ENCODE results near the gene GNG2. TPM values are rescaled to one million over a fixed set of nuclear protein-coding genes. Genes with fewer than 3 reads are reported as not detected.

The GNG2 gene
- total RNA-seq, 1 experiment from 2014 or later: 7.0 TPM

GRCh38 chr14:52000019-52000582 lies 139.7 kb downstream of the GNG2 start:
- H3K27ac ChIP-seq (ENCODE audit: insufficient read length, low read depth, low read length): no peak overlapping the region
- no peaks in the 10 kb centered on the region for H3K79me2 ChIP-seq (ENCODE audit: insufficient read depth, low read length)
- H3K23ac ChIP-seq (ENCODE audit: insufficient read length, low read depth, low read length): no peak overlapping the region
- H2BK5ac ChIP-seq (ENCODE audit: insufficient read length, low read length): no peak overlapping the region
- H2BK20ac ChIP-seq (ENCODE audit: low read depth, low read length, poor library complexity, severe bottlenecking): no peak overlapping the region
- H3K23me2 ChIP-seq (ENCODE audit: insufficient read length, low read depth, low read length, poor library complexity, severe bottlenecking): no peaks in the 10 kb centered on the region
- H3K4me1 Mint-ChIP-seq: peaks cover 5 to 7% of the 10 kb centered on the region in 2 experiments
- H2AK5ac ChIP-seq (ENCODE audit: insufficient read length, low read length): no peak overlapping the region
- no peak overlapping the region for H3K4me3 Mint-ChIP-seq
- no peak overlapping the region for H2AFZ ChIP-seq (ENCODE audit: low read length)
- H2BK12ac ChIP-seq (ENCODE audit: insufficient read length, low read depth, low read length): no peak overlapping the region
- no peaks in the 10 kb centered on the region for H4K20me1 ChIP-seq (ENCODE audit: control insufficient read depth, insufficient read depth, insufficient read length)
- no peak for TF ChIP-seq CTCF (conservative IDR thresholded peaks at IDR 0.05)
- no peak overlapping the region for H2BK120ac ChIP-seq (ENCODE audit: low read depth, low read length, poor library complexity, severe bottlenecking)
- H3K56ac ChIP-seq (ENCODE audit: insufficient read length, low read depth, low read length): no peak overlapping the region
- no peak overlapping the region for H2BK15ac ChIP-seq (ENCODE audit: low read depth, low read length)
- H4K5ac ChIP-seq (ENCODE audit: insufficient read length, low read depth, low read length): no peak overlapping the region
- H3K9ac ChIP-seq (ENCODE audit: extremely low read depth, insufficient read length, low read length): no peak overlapping the region
- no CpG with 5 or more reads among the region's 3 CpGs for WGBS (ENCODE audit: extremely low coverage, insufficient read length, low lambda C conversion rate)
- H3K18ac ChIP-seq (ENCODE audit: insufficient read length, low read depth, low read length): no peak overlapping the region
- H3T11ph ChIP-seq (ENCODE audit: low read length): no peak overlapping the region
- H3K14ac ChIP-seq (ENCODE audit: insufficient read depth, low read length): no peak overlapping the region
- no peak for DNase-seq
- no peak overlapping the region for H4K91ac ChIP-seq (ENCODE audit: insufficient read length, low read depth, low read length)
- H4K8ac ChIP-seq (replicated peaks; ENCODE audit: insufficient read length, low read depth, low read length): no peak overlapping the region
- H3K9me3 Mint-ChIP-seq: no peaks in the 10 kb centered on the region
- H3K9me3 ChIP-seq (ENCODE audit: control insufficient read depth, low read depth, low read length): no peaks in the 10 kb centered on the region
- no peak overlapping the region for H3K4ac ChIP-seq (ENCODE audit: low read depth, low read length)
- peaks cover 30 to 83% (median 77%) of the 10 kb centered on the region in 3 experiments for H3K36me3 Mint-ChIP-seq (ENCODE audit: insufficient read depth in 1 of 3, low read depth in 3 of 3)
- H3K4me2 ChIP-seq (ENCODE audit: insufficient read depth, insufficient read length, low read length): no peak overlapping the region
- H3K27me3 Mint-ChIP-seq (ENCODE audit: low read depth): no peaks in the 10 kb centered on the region
- H3K27me3 ChIP-seq (ENCODE audit: insufficient read depth, low read length): no peaks in the 10 kb centered on the region
- H3K79me1 ChIP-seq (ENCODE audit: insufficient read depth, low read depth, low read length, poor library complexity, severe bottlenecking): no peaks in the 10 kb centered on the region
- no peaks in the 10 kb centered on the region for H3K4me1 ChIP-seq (ENCODE audit: insufficient read depth, low read length)
- H3K27ac Mint-ChIP-seq: no peak overlapping the region
